ENCODE measurements around the gene TSHZ2.

DNA sequence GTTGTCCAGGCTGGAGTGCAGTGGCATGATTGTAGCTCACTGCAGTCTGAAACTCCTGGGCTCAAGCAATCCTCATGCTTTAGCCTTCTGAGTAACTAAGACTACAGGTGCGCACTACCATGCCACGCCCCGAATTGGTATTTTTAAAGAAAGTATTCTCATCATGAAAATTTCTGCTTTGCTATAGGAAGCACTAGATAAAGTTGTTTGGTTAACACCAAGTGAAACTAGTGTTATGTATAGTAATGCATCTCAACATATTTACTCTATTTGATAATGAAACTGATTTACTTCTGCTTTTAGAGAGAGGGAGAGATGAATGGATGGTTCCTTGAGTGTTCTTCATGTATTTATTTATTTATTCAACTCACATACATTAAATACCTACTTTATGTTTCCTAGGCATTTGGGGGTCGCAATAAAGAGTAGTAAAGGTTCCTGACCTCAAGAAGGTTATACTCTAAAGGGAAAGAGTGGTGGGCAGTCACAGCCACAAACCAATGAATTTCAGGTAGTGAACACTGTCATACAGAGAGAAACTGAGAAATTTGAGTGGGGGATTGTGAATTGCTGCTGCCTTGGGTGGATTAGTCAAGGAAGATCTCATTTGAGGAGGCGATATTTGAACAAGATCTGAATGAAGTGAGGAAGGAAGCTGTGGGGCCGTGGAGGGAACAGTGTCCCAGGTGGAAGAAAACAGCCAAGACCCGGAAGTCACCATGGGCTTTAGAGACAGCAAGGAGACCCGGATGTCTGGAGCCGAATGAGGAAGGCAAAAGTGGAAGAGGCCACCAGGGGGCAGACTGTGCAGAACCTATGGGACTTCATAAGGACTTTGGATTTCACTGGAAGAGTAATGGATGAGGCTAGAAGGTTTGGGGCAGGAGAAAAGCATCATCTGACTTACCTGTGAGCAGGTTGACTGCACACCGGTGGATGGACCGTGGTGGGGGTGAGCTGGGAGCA, 185.6 kb downstream of the TSHZ2 start:
- TF ChIP-seq SUZ12 (IDR thresholded peaks at IDR 0.05; ENCODE audit: extremely low read depth, insufficient read depth, insufficient read length) (no peak), YY1 (IDR thresholded peaks at IDR 0.05; ENCODE audit: insufficient read depth, insufficient read length) (no peak)

Data from NT2/D1 (cell line).